Renal cortex interstitium (tissue), 11 donors: ENCODE data around the gene SFTPA2. TPM values are rescaled to one million over a fixed set of nuclear protein-coding genes. Genes with fewer than 3 reads are reported as not detected.
"Not testable (repeated sequence)": the region's sequence is repeated elsewhere in the genome, so short reads cannot be mapped to it uniquely, and the experiment has no call there.

Experiments
- DNase-seq, 11 donors: peaks; one replicate each; pipeline ENCODE4 v3.0.0-alpha.2; 2013; ENCODE audit warnings: low read depth in 9 of 11, low spot score in 4 of 11; ENCODE audit errors: extremely low read depth in 1 of 11
- polyA plus RNA-seq, 3 donors: library from polyadenylated mRNA; unstranded; fragments of 120-200 nt; gene quantifications; one replicate each; pipeline ENCODE4 v1.2.1, GENCODE V29; 2013; ENCODE audit not compliant: insufficient read length in 3 of 3

Gene SFTPA2
- polyA plus RNA-seq, 3 donors: 0.09 TPM; not detected in 2

GRCh38 chr10:79523157-79523853, 36.9 kb downstream of the SFTPA2 start:
- DNase-seq: not testable (repeated sequence)

- not testable (repeated sequence) for DNase-seq
These were observed 37.7 kb downstream of the SFTPA2 start for GRCh38 chr10:79522464-79522863.

DNA sequence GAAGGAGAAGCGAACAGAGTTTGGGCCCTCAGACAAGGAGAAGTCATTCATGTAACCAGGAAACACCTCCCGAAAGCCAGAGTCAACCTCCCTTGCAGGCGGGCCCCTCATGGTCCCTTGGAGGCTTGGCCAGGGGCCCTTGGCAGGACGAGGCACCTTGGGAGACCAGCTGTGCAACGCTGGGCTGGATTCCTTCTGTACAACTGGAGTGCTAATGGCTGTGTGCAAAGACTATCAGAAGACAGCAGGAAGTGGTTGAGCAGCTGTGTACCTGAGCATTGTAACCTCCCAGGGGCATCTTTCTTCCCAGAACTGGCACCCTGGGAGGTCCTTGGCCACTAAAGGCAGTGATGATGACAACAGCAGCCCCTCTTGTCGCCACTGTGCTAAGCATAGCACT, 38.5 kb downstream of the SFTPA2 start:
- not testable (repeated sequence) for DNase-seq

DNA sequence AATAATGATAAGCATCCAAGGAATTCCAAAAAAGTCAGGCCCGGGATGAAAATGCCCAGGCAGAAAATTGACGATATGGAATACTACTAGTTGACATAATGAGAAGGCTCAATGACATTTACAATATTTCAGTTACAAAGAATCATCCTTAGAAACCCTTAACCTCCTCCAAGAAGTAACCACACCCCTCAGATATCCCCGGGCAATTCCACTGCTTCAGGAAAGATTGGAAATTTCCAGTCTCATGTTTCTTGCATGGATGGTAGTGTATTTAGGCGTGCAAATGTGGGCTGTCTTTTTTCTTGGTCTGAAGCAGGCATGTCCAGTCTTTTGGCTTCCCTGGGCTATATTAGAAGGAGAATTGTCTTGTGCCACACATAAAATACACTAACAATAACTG, 42.6 kb downstream of the SFTPA2 start:
- DNase-seq: not testable (repeated sequence)

DNA sequence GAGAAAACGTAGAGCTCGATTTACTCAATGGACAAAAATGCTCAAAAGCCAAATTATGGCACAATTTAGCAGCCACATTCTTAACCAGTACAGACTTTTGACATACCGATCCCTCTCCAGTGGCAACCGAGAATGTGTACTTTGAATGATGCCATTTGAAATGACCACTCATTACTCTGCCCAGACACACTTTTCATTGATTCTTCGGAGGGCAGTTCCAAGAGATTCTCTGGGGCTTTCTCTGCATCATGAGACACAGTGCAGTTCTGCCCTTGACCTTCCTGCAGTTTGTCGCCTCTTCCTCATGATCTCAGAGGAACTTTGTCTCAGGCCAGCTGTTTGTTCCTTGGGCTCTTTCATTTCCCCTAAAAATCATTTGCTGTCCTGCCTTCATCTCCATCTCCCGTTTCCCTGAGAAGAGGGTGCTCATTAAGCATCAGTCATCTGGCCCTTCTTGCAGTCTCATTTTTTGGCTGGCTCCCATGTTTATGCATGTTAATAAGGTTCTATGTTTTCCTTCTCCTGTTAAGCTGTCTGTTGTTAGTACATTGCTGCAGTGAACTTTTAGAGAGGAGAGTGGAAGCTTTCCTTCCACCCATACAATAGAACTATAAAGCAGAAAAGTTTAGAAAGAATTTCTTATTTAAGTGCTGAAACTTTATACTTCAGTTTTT, 43.5 kb downstream of the SFTPA2 start:
- DNase-seq: not testable (repeated sequence)

GRCh38 chr10:79511891-79512583, 48.2 kb downstream of the SFTPA2 start, which contains the start of gene EIF5AL1:
Gene EIF5AL1 (plus strand): TSS chr10:79512533. CDS start chr10:79512650, 117 bp downstream.
- DNase-seq: not testable (repeated sequence)

GRCh38 chr10:79509934-79510508, 50.2 kb downstream of the SFTPA2 start:
- DNase-seq: not testable (repeated sequence)

DNA sequence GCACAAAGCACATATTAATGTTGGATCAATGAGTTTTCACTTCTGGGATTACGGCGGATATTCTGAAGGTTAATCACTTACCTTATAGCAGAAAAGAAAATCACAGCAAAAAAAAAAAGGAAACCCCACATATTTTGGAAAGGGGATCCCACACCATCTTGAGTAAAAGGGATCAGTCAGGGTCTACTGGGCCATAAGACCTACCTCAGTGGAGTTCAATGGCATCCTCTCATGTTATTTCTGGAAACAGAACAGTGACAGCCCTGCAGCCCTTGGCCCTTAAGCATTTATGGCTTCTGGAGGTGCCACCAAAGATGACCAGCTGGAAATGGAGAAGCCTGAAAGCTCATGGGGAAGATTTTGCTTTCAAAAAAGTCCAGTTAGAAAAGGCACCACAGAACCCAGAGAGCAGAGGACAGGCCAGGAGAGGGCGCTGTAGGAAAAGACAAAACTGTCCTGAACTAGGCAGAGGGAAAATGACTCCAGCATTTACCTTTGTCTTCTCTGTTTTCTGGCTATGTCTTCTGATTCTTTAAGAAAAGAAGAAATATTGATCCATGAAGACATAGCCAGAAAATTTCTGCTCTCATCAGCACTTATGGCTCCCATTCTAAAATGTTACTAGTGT, 50.8 kb downstream of the SFTPA2 start:
- not testable (repeated sequence) for DNase-seq

DNA sequence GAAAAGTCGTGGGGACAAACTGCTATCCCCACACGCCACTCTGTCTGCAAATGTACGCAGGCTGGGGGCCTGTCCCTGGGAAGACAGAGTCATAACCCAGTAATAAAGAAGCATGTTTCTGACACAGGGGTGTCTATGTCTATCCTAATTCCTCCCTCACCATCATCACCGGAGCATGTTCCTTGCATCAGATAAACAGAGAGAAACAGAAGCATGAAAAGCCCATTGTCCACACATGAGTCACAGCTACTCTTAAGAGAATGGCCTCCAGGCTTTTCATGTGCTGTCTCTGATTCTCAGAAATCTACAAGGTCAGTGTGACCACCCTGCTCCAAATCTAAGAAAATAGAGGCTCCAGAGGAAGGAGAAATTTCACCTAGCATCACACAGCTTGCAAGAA, 52.0 kb downstream of the SFTPA2 start:
- not testable (repeated sequence) for DNase-seq

DNA sequence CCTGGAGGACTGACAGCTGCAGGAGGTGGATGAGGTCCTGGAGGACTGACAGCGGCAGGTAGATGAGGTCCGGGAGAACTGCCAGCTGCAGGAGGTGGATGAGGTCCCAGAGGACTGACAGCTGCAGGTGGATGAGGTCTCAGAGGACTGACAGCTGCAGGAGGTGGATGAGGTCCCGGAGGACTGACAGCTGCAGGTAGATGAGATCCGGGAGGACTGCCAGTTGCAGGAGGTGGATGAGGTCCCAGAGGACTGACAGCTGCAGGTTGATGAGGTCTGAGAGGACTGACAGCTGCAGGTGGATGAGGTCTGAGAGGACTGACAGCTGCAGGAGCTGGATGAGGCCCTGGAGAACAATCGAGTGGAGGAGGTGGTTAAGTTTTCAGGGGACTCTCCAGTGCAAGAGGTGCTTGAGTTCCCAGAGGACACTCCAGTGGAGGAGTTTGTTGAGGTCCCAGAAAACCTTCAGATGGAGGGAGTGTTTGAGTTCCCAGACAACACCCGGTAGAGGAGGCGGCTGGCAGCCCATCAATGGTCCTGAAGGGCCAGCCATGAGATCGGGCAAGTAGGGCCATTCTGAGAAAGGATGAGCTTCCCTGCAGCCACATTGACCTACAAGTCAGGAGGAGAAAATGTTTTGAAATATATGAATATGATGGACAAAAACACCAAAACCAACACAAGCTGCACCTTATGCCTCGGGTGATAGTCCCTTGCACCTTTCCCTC, 52.6 kb downstream of the SFTPA2 start:
- no peak for DNase-seq

Other genes with a start within 250 kb of the SFTPA2 start
- 10 to 100 TPM; 56.9 to 71.6 (median 66.1) TPM for gene PPIF, start 212.9 kb downstream of the SFTPA2 start, polyA plus RNA-seq
- gene ZCCHC24, start 114.8 kb downstream of the SFTPA2 start, polyA plus RNA-seq: 10 to 100 TPM; 19.5 to 27.9 (median 20.9) TPM
- gene EIF5AL1, start 47.9 kb downstream of the SFTPA2 start, polyA plus RNA-seq: 1 to 10 TPM in 1 of 3 donors, under 1 TPM in 2; 0.12 to 1.6 (median 0.70) TPM
- gene SFTPA1, start 50.5 kb upstream of the SFTPA2 start, polyA plus RNA-seq: under 1 TPM in 1 of 3 donors, not detected in 2; 0.18 TPM
- gene NUTM2B, start 142.8 kb upstream of the SFTPA2 start, polyA plus RNA-seq: 1 to 10 TPM; 1.2 to 2.7 (median 1.9) TPM